SKM-1 treated with dmso at 0.1 percent for 144 hours (cell line): ENCODE results near the gene THAP5.
"Not testable (repeated sequence)": the region's sequence is repeated elsewhere in the genome, so short reads cannot be mapped to it uniquely, and the experiment has no call there.

ENCODE experiments used
- DNase-seq: peaks from one replicate; lab custom pipeline; 2025; ENCODE audit not compliant: unreplicated experiment; lab: John Stamatoyannopoulos, UW

The THAP5 gene

GRCh38 chr7:108585843-108586242 is 16.3 kb upstream of the THAP5 start:
- DNase-seq = no peak

GRCh38 chr7:108584211-108584610 is 14.7 kb upstream of the THAP5 start:
- no peak for DNase-seq

GRCh38 chr7:108581655-108582491 is 12.4 kb upstream of the THAP5 start:
- no peak for DNase-seq

GRCh38 chr7:108580298-108580697 is 10.8 kb upstream of the THAP5 start:
- DNase-seq = no peak

GRCh38 chr7:108578937-108579336 is 9.4 kb upstream of the THAP5 start:
- no peak for DNase-seq

GRCh38 chr7:108576116-108576515 is 6.6 kb upstream of the THAP5 start:
- no peak for DNase-seq

- no peak for DNase-seq
These were observed 5.7 kb upstream of the THAP5 start for GRCh38 chr7:108575156-108575555.

- no peak for DNase-seq
These were observed 3.0 kb upstream of the THAP5 start for GRCh38 chr7:108572480-108572879.

- DNase-seq = no peak
These were observed 745 bp upstream of the THAP5 start for GRCh38 chr7:108570146-108570755.

GRCh38 chr7:108568801-108569380 is 615 bp downstream of the THAP5 start:
- DNase-seq = no peak

GRCh38 chr7:108565987-108566386 is 3.5 kb downstream of the THAP5 start:
- no peak for DNase-seq

- DNase-seq = no peak
These were observed 8.4 kb downstream of the THAP5 start for GRCh38 chr7:108561047-108561619.

GRCh38 chr7:108559253-108559652 is 10.3 kb downstream of the THAP5 start:
- no peak for DNase-seq

GRCh38 chr7:108557617-108558016 is 11.9 kb downstream of the THAP5 start:
- DNase-seq = no peak

GRCh38 chr7:108557191-108557590 is 12.3 kb downstream of the THAP5 start:
- no peak for DNase-seq

GRCh38 chr7:108556665-108557064 is 12.8 kb downstream of the THAP5 start:
- not testable (repeated sequence) for DNase-seq

GRCh38 chr7:108548141-108548896 is 21.2 kb downstream of the THAP5 start:
- not testable (repeated sequence) for DNase-seq

GRCh38 chr7:108541478-108541877 is 28.0 kb downstream of the THAP5 start:
- no peak for DNase-seq

- DNase-seq = not testable (repeated sequence)
These were observed 30.8 kb downstream of the THAP5 start for GRCh38 chr7:108538685-108539084.

GRCh38 chr7:108538236-108538635 is 31.3 kb downstream of the THAP5 start:
- not testable (repeated sequence) for DNase-seq

GRCh38 chr7:108537229-108537628 is 32.3 kb downstream of the THAP5 start:
- DNase-seq = no peak
